Ishikawa (cell line): ENCODE results near the gene ORC6.

Experiments
- CEBPB ChIP-seq: IDR thresholded peaks from 2 replicates; pipeline ENCODE4 v1.6.1; 2012
- CREB1 ChIP-seq: IDR thresholded peaks from 2 replicates; pipeline ENCODE4 v1.6.1; 2012; ENCODE audit warnings: low read depth
- EGR1 ChIP-seq: IDR thresholded peaks from 2 replicates; pipeline ENCODE4 v1.6.1; 2012
- EP300 ChIP-seq: IDR thresholded peaks from 2 replicates; pipeline ENCODE4 v1.6.1; 2012; ENCODE audit warnings: borderline replicate concordance
- FOXM1 ChIP-seq: IDR thresholded peaks from 2 replicates; pipeline ENCODE4 v1.6.1; 2012; ENCODE audit warnings: low read depth, borderline replicate concordance
- MAX ChIP-seq: IDR thresholded peaks from 2 replicates; pipeline ENCODE4 v1.6.1; 2012
- NFIC ChIP-seq: IDR thresholded peaks from 2 replicates; pipeline ENCODE4 v1.6.1; 2012
- RAD21 ChIP-seq: IDR thresholded peaks from 2 replicates; pipeline ENCODE4 v1.6.1; 2012; ENCODE audit warnings: low read depth
- TAF1 ChIP-seq: IDR thresholded peaks from 2 replicates; pipeline ENCODE4 v1.6.1; 2012; ENCODE audit warnings: low read depth, mild to moderate bottlenecking
- TCF12 ChIP-seq: IDR thresholded peaks from 2 replicates; pipeline ENCODE4 v1.6.1; 2012; ENCODE audit warnings: low read depth
- TEAD4 ChIP-seq: IDR thresholded peaks from 2 replicates; pipeline ENCODE4 v1.6.1; 2012
- USF1 ChIP-seq: IDR thresholded peaks from 2 replicates; pipeline ENCODE4 v1.6.1; 2012
- YY1 ChIP-seq: IDR thresholded peaks from 2 replicates; pipeline ENCODE4 v1.6.1; 2012; ENCODE audit warnings: low read depth
- ZBTB7A ChIP-seq: IDR thresholded peaks from 2 replicates; pipeline ENCODE4 v1.6.1; 2012; ENCODE audit warnings: low read depth
- TF ChIP-seq, protein P1 (sequence below): IDR thresholded peaks from 2 replicates; pipeline ENCODE4 v1.6.1; 2012; ENCODE audit warnings: low read depth, mild to moderate bottlenecking

ORC6 gene

DNA sequence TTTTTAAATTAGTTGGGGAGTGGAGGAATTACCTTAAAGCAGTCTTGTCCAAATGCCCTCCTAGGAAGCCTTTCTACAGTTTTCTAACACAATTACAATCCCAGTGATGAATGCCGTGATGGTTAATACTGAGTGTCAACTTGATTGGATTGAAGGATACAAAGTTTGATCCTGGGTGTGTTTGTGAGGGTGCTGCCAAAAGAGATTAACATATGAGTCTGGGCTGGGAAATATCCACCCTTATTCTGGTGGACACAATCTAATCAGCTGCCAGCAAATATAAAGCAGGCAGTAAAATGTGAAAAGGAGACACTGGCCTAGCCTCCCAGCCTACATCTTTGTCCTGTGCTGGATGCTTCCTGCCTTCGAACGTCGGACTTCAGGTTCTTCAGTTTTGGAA is 12.2 kb downstream of the ORC6 start:
- TF ChIP-seq TEAD4, result no peak
- TF ChIP-seq CEBPB, result no peak
- no peak for TF ChIP-seq YY1
- TF ChIP-seq RAD21, result no peak
- no peak for TF ChIP-seq USF1
- no peak for TF ChIP-seq ZBTB7A
- TF ChIP-seq NFIC, result no peak
- no peak for TF ChIP-seq EP300

- TF ChIP-seq TCF12 (no peak), EP300 (no peak), YY1 (no peak), NFIC (no peak), CEBPB (no peak), TAF1 (no peak), FOXM1 (no peak), USF1 (no peak), EGR1 (no peak), MAX (no peak), TEAD4 (no peak), ZBTB7A (no peak), RAD21 (no peak), CREB1 (no peak)
- TF ChIP-seq, protein P1, sequence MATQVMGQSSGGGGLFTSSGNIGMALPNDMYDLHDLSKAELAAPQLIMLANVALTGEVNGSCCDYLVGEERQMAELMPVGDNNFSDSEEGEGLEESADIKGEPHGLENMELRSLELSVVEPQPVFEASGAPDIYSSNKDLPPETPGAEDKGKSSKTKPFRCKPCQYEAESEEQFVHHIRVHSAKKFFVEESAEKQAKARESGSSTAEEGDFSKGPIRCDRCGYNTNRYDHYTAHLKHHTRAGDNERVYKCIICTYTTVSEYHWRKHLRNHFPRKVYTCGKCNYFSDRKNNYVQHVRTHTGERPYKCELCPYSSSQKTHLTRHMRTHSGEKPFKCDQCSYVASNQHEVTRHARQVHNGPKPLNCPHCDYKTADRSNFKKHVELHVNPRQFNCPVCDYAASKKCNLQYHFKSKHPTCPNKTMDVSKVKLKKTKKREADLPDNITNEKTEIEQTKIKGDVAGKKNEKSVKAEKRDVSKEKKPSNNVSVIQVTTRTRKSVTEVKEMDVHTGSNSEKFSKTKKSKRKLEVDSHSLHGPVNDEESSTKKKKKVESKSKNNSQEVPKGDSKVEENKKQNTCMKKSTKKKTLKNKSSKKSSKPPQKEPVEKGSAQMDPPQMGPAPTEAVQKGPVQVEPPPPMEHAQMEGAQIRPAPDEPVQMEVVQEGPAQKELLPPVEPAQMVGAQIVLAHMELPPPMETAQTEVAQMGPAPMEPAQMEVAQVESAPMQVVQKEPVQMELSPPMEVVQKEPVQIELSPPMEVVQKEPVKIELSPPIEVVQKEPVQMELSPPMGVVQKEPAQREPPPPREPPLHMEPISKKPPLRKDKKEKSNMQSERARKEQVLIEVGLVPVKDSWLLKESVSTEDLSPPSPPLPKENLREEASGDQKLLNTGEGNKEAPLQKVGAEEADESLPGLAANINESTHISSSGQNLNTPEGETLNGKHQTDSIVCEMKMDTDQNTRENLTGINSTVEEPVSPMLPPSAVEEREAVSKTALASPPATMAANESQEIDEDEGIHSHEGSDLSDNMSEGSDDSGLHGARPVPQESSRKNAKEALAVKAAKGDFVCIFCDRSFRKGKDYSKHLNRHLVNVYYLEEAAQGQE, result no peak
These were observed 12.6 kb downstream of the ORC6 start for GRCh38 chr16:46702030-46702429.

DNA sequence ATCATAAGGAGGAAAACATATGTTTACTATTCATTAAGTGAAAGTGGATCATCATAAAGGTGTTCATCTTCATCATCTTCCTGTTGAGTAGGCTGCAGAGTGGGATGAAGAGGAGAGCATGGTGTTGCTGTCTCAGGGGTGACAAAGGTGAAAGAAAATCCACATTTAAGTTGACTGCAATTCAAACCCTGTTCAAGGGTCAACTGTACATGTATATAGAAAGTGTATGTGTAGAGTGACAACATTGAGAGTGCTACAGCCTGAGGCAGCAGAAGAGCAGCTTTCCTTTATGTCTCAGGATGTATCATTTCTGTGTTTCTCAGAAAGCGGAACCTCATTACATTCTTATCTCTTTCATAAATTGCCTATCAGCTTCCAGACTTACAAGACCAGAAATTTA is 17.2 kb downstream of the ORC6 start:
- TF ChIP-seq, protein P1, result no peak
- no peak for TF ChIP-seq EGR1
- TF ChIP-seq NFIC, result no peak
- no peak for TF ChIP-seq RAD21
- TF ChIP-seq CREB1, result no peak
- TF ChIP-seq FOXM1, result no peak
- TF ChIP-seq EP300, result no peak
- no peak for TF ChIP-seq TEAD4
- no peak for TF ChIP-seq MAX
- no peak for TF ChIP-seq ZBTB7A
- no peak for TF ChIP-seq USF1
- no peak for TF ChIP-seq YY1
- TF ChIP-seq CEBPB, result no peak
- no peak for TF ChIP-seq TAF1
- TF ChIP-seq TCF12, result no peak

- TF ChIP-seq RAD21 (no peak), TCF12 (no peak)
- TF ChIP-seq, protein P1, result no peak
These were observed 20.1 kb downstream of the ORC6 start for GRCh38 chr16:46709469-46710005.
